GM23248 (cell line): ENCODE measurements around the gene LONP2.

Source experiments
- EZH2 ChIP-seq: fragments of 200-600 bp; sonication (generic); IDR thresholded peaks from 2 replicates; pipeline ENCODE4 v1.6.1; 2018; ENCODE audit warnings: antibody characterized with exemption, mild to moderate bottlenecking; ENCODE audit not compliant: insufficient read depth, poor library complexity, severe bottlenecking
- EZH2phosphoT487 ChIP-seq: fragments of 200-600 bp; sonication (generic); IDR thresholded peaks from 2 replicates; pipeline ENCODE4 v1.6.1; 2018; ENCODE audit warnings: antibody characterized with exemption, moderate library complexity, mild to moderate bottlenecking, low read depth; ENCODE audit not compliant: insufficient read depth

GRCh38 chr16:48335961-48336360 is 91.9 kb downstream of the LONP2 start:
- TF ChIP-seq EZH2 (no peak), EZH2phosphoT487 (no peak)
